Aorta (tissue), 5 donors: ENCODE measurements around the gene STK36. TPM values are rescaled to one million over a fixed set of nuclear protein-coding genes. Genes with fewer than 3 reads are reported as not detected.

Experiments used
- ATAC-seq: fragments of 200-7000 bp; cut with Tn5 transposase; one replicate; pipeline ENCODE4 v1.9.1; 2022; ENCODE audit warnings: moderate library complexity; ENCODE audit not compliant: low FRiP score
- DNase-seq, 2 donors: peaks; one replicate each; pipeline ENCODE4 v3.0.0-alpha.2; 2020
- H3K27ac ChIP-seq, 2 donors: one replicate each; pipeline ENCODE4 v1.5.1; 2013; ENCODE audit warnings: low read length in 2 of 2, mild to moderate bottlenecking in 2 of 2, moderate library complexity in 2 of 2, control low read depth in 1 of 2, inconsistent platforms in 1 of 2, low read depth in 1 of 2
- H3K27me3 ChIP-seq, 2 donors: one replicate each; pipeline ENCODE4 v1.6.1; 2013; ENCODE audit warnings: control low read depth in 1 of 2, low read length in 1 of 2, mild to moderate bottlenecking in 1 of 2, moderate library complexity in 1 of 2; ENCODE audit not compliant: insufficient read depth in 2 of 2, control insufficient read depth in 1 of 2
- H3K36me3 ChIP-seq, 2 donors: one replicate each; pipeline ENCODE4 v1.6.1; 2013; ENCODE audit warnings: control low read depth in 1 of 2, low read length in 1 of 2, mild to moderate bottlenecking in 1 of 2; ENCODE audit not compliant: insufficient read depth in 2 of 2, control insufficient read depth in 1 of 2
- H3K4me1 ChIP-seq, 2 donors: one replicate each; pipeline ENCODE4 v1.6.1; 2013; ENCODE audit warnings: low read length in 2 of 2, control low read depth in 1 of 2, mild to moderate bottlenecking in 1 of 2, moderate library complexity in 1 of 2; ENCODE audit not compliant: insufficient read depth in 2 of 2, control insufficient read depth in 1 of 2
- H3K4me3 ChIP-seq, 2 donors: one replicate each; pipeline ENCODE4 v1.5.1; 2013; ENCODE audit warnings: low read length in 2 of 2, control low read depth in 1 of 2, mild to moderate bottlenecking in 1 of 2
- H3K9me3 ChIP-seq: one replicate; pipeline ENCODE4 v1.6.1; 2013; ENCODE audit warnings: mild to moderate bottlenecking, low read length; ENCODE audit not compliant: control insufficient read depth
- WGBS, 2 donors: extraction: QIAGEN DNeasy Blood & Tissue Kit; methylation state at CpG; one replicate each; pipeline ENCODE4 v1.1.7; 2013; 5-methylcytosine and 5-hydroxymethylcytosine counted together
- intact Hi-C, 2 donors: fragments of 100-400 bp; cut with DNase I; formaldehyde crosslinking; loops; one replicate each; pipeline versions ENCODE4 v1.14.2 to v1.15.0; 2022
- long read RNA-seq, 2 donors: library from polyadenylated mRNA; unstranded; transcript quantifications; one replicate each; pipeline ENCODE4 v2.0.0, GENCODE V29; 2020 to 2021
- polyA plus RNA-seq, 2 donors: library from polyadenylated mRNA; stranded (reverse); fragments of 200-250 nt; gene quantifications; one replicate each; pipeline ENCODE4 v1.2.3, GENCODE V29; 2013
- total RNA-seq, 2 donors: library from RNA; stranded (reverse); fragmentation: NEBNext Ultra II Directional; extraction: Animal tissue kit (Norgen Biotek cat#: 25700); gene quantifications; one replicate each; pipeline ENCODE4 v1.2.1, GENCODE V29; 2021
- donor health status: healthy with polysubstance abuse.
- donor health status: Bipolar disorder and iron deficiency.
- donor health status: DM: no; HTN: no; CAD: no.
- donor health status: DM: no; HTN: no; CAD: no.
- donor health status: DM: yes; HTN: yes; CAD: no.

Gene STK36, protein sequence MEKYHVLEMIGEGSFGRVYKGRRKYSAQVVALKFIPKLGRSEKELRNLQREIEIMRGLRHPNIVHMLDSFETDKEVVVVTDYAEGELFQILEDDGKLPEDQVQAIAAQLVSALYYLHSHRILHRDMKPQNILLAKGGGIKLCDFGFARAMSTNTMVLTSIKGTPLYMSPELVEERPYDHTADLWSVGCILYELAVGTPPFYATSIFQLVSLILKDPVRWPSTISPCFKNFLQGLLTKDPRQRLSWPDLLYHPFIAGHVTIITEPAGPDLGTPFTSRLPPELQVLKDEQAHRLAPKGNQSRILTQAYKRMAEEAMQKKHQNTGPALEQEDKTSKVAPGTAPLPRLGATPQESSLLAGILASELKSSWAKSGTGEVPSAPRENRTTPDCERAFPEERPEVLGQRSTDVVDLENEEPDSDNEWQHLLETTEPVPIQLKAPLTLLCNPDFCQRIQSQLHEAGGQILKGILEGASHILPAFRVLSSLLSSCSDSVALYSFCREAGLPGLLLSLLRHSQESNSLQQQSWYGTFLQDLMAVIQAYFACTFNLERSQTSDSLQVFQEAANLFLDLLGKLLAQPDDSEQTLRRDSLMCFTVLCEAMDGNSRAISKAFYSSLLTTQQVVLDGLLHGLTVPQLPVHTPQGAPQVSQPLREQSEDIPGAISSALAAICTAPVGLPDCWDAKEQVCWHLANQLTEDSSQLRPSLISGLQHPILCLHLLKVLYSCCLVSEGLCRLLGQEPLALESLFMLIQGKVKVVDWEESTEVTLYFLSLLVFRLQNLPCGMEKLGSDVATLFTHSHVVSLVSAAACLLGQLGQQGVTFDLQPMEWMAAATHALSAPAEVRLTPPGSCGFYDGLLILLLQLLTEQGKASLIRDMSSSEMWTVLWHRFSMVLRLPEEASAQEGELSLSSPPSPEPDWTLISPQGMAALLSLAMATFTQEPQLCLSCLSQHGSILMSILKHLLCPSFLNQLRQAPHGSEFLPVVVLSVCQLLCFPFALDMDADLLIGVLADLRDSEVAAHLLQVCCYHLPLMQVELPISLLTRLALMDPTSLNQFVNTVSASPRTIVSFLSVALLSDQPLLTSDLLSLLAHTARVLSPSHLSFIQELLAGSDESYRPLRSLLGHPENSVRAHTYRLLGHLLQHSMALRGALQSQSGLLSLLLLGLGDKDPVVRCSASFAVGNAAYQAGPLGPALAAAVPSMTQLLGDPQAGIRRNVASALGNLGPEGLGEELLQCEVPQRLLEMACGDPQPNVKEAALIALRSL (N-terminal part only)
- total RNA-seq (10 to 100 TPM; 21.8 to 45.8 TPM), polyA plus RNA-seq (10 to 100 TPM in 1 of 2 donors, 1 to 10 TPM in 1; 8.0 to 46.4 TPM)
- long read RNA-seq, donor 1, partial matches to known transcripts: 4 of 5 reads
- long read RNA-seq, donor 1, other reads (novel, unspliced or antisense): 1 of 5 reads
- long read RNA-seq, donor 2, full-length matches to known transcripts: 1 of 6 reads
- long read RNA-seq, donor 2, partial matches to known transcripts: 3 of 6 reads
- long read RNA-seq, donor 2, other reads (novel, unspliced or antisense): 2 of 6 reads

DNA sequence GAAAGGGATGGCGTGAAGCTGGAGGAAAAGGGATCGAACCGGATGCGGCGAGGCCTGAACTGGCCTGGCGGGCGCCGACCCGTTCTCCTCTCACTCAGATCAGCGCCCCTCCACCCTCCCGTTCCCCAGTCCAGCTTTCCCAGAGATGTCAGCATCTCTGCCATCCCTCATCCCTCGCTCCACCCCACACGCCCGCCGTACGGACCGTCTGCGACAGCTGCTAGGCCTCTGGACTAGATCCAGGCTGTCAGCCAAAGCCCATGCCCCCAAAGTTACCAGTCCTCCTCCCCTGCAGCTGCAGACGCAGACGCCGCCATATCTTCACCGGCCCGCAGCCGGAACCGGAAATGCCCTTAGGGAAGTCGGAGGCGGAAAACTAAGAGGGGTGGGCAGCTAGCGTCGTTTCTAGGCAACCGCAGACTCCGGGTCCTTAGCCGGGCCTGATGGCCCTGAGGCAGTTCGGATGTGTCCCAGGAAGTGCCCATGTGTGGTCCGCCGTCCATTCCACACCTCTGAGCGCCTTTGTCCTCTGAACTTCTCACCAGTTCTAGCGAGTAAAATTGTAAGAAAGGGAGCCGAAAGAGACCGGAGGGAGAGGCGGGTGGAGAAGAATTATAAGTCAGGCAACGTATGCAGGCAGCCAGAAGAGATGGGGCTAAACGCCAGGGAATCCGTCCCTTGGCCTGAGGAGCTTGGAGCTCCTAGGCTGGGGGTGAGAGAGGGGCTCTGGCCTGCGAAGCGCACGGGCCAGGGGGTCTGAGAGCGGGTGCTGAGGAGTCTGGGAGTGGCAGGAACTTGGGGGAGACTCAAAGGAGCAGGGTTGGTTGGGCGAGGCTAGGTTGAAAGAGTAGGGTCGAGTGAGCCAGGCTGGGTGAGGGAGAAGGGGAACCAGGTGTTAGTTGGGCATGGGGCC lies at the start of gene STK36, which contains the start of gene RNF25:
Gene STK36, plus strand, starts transcription at position 433 of the 913 bp plus-strand sequence. CDS start 744 bp downstream, outside the sequence.
Gene RNF25, minus strand, starts transcription at position 349 of the 913 bp plus-strand sequence. Its CDS starts 32 bp downstream, at position 317.
- H3K4me1 ChIP-seq: no peaks in the 10 kb centered on the region
- peaks cover 0 to 6% of the 10 kb centered on the region in 2 donors for H3K36me3 ChIP-seq
- H3K27ac ChIP-seq: peak within 1 kb of the TSS in 1 of 2 donors; percentile 58
- 0 to 1% methylated on average over 49 of the region's 49 CpGs for WGBS, 2 donors
- DNase-seq (peak; percentile 90 to 94), ATAC-seq (peak; percentile 95)
- no peaks in the 10 kb centered on the region for H3K9me3 ChIP-seq
- intact Hi-C loops: no loop called here
- H3K27me3 ChIP-seq: no peaks in the 10 kb centered on the region
- peak within 1 kb of the TSS; percentile 38 to 83 for H3K4me3 ChIP-seq

DNA sequence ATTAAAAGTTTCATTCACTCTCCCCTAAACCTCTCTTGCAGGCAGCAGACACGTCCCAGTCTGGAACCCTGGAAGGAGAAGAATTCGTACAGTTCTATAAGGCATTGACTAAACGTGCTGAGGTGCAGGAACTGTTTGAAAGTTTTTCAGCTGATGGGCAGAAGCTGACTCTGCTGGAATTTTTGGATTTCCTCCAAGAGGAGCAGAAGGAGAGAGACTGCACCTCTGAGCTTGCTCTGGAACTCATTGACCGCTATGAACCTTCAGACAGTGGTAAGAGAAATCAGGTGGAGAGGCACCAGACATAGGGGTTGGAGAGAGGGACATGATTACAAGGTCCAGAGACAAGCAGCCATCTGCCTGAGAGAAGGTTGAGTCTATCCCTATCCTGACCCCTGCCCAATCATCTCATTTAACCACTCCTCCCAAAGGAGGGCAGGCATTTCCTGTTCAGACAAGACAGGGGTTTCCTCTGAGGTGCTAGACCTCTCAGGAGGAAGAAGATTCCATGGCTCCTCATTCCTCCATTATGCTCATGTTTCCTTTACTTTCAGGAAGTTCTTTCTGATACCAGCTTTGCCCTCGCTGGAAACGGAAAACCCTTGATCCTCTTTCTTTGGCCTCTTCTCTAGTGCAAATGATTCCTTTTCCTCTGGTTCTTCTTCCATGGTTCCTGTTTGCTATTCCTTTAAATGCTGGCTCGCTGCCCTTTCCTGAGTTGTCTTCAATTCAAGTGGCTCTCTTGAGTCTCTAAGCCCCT lies 49.1 kb upstream of the STK36 start:
- Histone ChIP-seq H3K36me3 (no peaks in the 10 kb centered on the region), H3K4me3 (no peak overlapping the region), H3K27ac (no peak overlapping the region), H3K9me3 (no peaks in the 10 kb centered on the region), H3K27me3 (no peaks in the 10 kb centered on the region), H3K4me1 (no peaks in the 10 kb centered on the region)
- intact Hi-C loops: no loop called here
- WGBS, 2 donors: 69 to 71% methylated on average over 7 of the region's 7 CpGs
- ATAC-seq (no peak), DNase-seq (no peak)

DNA sequence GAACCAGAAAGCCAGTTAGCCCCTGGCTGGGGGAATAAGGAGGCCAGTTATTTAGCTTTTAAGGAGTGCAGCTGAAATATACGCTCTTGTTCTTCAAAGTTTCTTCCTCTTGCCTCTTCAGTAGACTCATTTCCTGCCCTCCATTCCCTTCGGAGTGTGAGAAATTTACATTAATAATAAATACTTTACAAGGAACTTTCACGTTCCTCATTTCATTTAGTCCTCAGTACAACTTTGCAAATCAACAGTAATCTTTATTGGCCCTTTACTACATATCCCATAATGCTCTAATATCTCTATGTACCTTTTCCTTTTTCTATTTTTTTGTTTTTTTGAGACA lies 48.5 kb upstream of the STK36 start:
- intact Hi-C loops: no loop called here
- ATAC-seq: no peak
- WGBS, 2 donors: 55 to 77% methylated on average over 3 of the region's 3 CpGs

DNA sequence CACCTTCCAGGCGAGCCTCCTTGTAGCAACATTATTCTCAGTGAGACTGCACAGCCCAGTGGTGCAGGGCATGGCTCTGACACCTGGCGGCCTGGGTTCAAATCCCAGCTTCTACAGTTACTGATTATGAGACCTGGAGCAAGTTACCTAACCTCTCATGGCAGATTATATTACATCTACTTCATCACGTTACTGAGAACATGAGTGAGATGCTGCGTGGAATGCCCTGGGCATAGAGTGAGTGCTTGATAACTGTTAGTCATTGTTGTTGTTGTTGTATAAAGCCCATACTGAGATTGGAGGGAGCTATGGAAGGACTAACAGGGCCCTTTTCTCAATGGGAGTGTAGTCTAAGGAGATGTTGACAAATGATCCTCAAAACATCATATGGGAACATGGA lies 45.5 kb upstream of the STK36 start:
- no peaks in the 10 kb centered on the region for H3K9me3 ChIP-seq
- intact Hi-C loops: no loop called here
- no peak overlapping the region for H3K27ac ChIP-seq
- no peaks in the 10 kb centered on the region for H3K27me3 ChIP-seq
- no peak for ATAC-seq
- 91 to 92% methylated on average over 4 of the region's 4 CpGs for whole genome bisulfite sequencing, 2 donors
- DNase-seq: no peak
- no peaks in the 10 kb centered on the region for H3K36me3 ChIP-seq
- no peaks in the 10 kb centered on the region for H3K4me1 ChIP-seq
- no peak overlapping the region for H3K4me3 ChIP-seq

More for the DNA sequence above, 48.5 kb upstream of the STK36 start:
- no peaks in the 10 kb centered on the region for H3K27me3 ChIP-seq
- H3K27ac ChIP-seq: no peak overlapping the region
- DNase-seq: no peak
- H3K4me1 ChIP-seq: no peaks in the 10 kb centered on the region
- H3K9me3 ChIP-seq: no peaks in the 10 kb centered on the region
- H3K36me3 ChIP-seq: no peaks in the 10 kb centered on the region
- H3K4me3 ChIP-seq: no peak overlapping the region

DNA sequence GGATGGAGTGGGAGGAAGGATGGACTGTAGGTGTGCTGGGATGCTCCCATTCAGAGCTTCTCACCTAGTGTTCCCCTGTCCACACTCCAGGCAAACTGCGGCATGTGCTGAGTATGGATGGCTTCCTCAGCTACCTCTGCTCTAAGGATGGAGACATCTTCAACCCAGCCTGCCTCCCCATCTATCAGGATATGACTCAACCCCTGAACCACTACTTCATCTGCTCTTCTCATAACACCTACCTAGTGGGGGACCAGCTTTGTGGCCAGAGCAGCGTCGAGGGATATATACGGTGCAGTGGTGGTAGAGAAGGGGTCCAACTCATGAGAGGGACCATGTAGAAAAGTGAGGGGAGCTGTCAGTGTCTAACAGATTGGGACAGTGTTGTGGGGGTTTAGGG lies 43.9 kb upstream of the STK36 start:
- H3K4me1 ChIP-seq: no peaks in the 10 kb centered on the region
- H3K27me3 ChIP-seq: no peaks in the 10 kb centered on the region
- H3K36me3 ChIP-seq: no peaks in the 10 kb centered on the region
- WGBS, 2 donors: 96 to 98% methylated on average over 4 of the region's 4 CpGs
- DNase-seq (no peak), ATAC-seq (no peak)
- H3K27ac ChIP-seq: no peak overlapping the region
- intact Hi-C loops: no loop called here
- H3K9me3 ChIP-seq: no peaks in the 10 kb centered on the region
- no peak overlapping the region for H3K4me3 ChIP-seq

DNA sequence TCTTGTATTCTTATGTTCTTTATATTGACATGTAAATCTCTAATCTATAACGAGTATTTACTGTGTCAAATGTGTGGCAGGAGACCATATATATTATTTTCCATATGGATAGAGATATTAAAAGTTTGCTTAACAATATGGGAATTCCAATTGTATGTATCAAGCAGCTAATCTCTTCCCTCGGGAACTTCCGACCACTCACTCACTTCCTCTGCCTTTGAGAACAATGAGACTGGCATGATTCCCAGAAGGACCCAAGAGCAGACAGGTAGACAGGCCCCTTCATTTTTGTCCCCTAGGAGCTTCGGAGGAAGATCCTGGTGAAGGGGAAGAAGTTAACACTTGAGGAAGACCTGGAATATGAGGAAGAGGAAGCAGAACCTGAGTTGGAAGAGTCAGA lies 40.0 kb upstream of the STK36 start:
- no peaks in the 10 kb centered on the region for H3K27me3 ChIP-seq
- peaks cover 0 to 5% of the 10 kb centered on the region in 2 donors for H3K36me3 ChIP-seq
- no peaks in the 10 kb centered on the region for H3K4me1 ChIP-seq
- 55 to 59% methylated on average over 4 of the region's 4 CpGs for WGBS, 2 donors
- H3K27ac ChIP-seq: no peak overlapping the region
- no peak for ATAC-seq
- intact Hi-C loops: no loop called here
- H3K9me3 ChIP-seq: no peaks in the 10 kb centered on the region
- H3K4me3 ChIP-seq: no peak overlapping the region
- DNase-seq: no peak

DNA sequence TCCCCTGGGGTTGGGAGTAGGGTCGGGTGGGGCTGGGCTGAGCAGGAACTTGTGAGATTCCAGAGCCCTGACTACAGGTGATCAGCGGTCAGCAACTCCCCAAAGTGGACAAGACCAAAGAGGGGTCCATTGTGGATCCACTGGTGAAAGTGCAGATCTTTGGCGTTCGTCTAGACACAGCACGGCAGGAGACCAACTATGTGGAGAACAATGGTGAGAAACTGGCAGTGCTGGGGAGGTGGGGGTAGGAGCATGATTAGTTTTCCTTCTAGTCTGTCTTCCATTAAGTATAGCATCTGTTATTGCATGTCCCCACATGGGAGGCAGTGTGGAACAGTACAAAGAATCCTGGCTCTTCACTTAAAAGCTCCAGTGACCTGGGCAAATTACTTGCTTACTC lies 36.2 kb upstream of the STK36 start:
- intact Hi-C loops: no loop called here
- DNase-seq: no peak
- no peak for ATAC-seq
- H3K9me3 ChIP-seq: no peaks in the 10 kb centered on the region
- no peak overlapping the region for H3K27ac ChIP-seq
- no peak overlapping the region for H3K4me3 ChIP-seq
- no peaks in the 10 kb centered on the region for H3K4me1 ChIP-seq
- peaks cover 5 to 10% of the 10 kb centered on the region in 2 donors for H3K36me3 ChIP-seq
- no peaks in the 10 kb centered on the region for H3K27me3 ChIP-seq
- 89 to 92% methylated on average over 5 of the region's 5 CpGs for WGBS, 2 donors
